ENCODE data around the gene TRMO.

DNA sequence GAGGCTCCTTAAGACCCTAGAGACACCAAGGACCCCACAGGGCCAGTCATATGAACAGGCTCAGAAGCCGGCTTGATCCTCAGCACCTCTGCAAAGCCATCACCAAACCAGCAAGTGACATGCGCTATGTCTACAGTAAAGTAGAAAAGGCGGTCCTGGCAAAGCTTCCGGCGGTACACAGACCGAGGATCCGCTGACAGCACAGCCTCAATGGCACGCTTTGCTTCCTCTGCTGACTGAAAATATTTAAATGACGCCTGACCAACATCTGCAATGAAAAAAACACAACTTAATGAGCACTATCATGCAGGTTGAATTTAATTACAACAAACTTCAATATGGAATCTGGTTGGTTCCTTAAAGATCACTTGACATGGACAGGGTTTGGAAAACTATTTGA, 17.6 kb downstream of the TRMO start:
- TF ChIP-seq CTCF (conservative IDR thresholded peaks at IDR 0.05 in 1 of 2, IDR thresholded peaks at IDR 0.05 in 1 of 2; ENCODE audit: low read depth in 1 of 2, low read length in 2 of 2) (no peak), EZH2 (IDR thresholded peaks at IDR 0.05; ENCODE audit: low read length, missing control alignments) (no peak)
